Suppressor macrophage (primary cell): ENCODE measurements around the gene ANKS1A.
"Not testable (repeated sequence)": the region's sequence is repeated elsewhere in the genome, so short reads cannot be mapped to it uniquely, and the experiment has no call there.

Experiments
- DNase-seq, 4 experiments: peaks; one replicate each; pipeline ENCODE4 v3.0.0-alpha.2; 2020 to 2022

Gene ANKS1A

DNA sequence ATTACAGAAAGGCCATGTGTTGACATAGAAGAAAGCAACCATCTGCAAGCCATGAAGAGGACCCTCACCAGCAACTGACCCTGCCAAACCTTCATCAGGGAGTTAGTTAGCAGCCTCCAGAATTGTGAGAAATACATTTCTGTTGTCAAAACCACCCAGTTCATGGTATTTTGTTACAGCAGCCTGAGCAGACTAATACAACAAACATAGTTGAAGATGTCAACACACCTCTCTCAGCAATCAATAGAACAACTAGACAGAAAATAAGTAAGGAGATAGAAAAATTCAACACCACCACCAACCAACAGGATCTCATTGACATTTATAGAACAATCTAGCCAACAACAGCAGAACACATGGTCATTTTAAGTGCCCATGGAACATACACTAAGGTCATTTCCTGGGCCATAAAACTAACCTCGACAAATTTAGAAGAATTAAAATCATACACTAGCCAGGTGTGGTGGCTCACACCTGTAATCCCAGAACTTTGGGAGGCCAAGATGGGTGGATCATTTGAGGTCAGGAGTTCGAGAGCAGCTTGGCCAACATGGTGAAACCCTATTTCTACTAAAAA, 219.3 kb downstream of the ANKS1A start:
- DNase-seq: no peak

DNA sequence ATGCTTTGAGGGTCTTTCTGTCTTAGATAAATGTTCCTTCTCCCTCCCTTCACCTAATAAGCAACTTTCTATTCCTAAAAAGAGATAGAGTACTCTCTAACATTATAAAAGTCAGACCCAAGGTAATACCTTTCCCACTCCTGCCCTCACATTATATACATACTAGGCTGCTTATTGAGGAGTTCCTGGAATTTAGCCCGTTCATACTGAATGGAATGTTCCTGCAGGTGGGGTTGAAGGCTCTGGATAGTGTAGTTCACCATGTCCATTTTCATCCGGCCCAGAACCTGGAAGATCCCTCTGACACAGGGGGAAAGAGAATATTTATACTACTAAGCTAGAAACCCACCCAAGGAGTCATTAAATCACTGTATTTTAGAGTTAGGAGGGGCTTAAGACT, 231.7 kb downstream of the ANKS1A start:
- DNase-seq: no peak

DNA sequence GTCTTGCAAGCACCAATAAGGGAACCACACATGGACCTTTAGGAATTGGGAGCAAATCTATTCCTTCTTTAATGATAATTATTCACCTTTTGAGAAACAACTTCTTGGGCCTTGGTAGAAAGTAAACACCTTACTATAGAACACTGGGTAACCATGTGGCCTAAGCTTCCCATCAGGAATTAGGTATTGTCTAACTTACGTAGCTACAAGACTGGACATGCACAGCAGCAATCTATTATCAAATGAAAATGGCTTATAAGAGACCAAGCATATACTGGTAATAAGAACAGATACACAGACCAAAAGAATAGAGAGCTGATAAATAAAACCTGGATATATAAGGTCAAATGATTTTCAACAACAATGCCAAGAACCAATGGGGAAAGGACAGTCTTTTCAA, 235.3 kb downstream of the ANKS1A start:
- DNase-seq: no peak

DNA sequence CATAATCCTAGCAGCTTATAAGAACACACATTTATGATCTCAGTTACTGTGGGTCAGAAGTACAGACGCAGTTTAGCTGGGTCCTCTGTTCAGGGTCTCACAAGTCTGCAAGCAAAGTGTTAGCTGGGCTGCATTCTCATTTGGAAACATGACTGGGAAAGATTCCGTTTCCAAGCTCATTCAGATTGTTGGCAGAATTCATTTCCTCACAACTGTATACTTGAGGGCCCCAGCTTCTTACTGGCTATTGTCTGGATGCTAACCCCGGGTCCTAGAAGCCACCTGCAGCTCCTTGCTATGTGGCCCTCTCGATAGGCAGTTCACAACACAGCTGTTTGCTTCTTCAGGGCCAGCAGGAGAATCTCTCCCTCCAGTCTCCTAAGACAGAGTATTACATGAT, 239.0 kb downstream of the ANKS1A start:
- DNase-seq: no peak

DNA sequence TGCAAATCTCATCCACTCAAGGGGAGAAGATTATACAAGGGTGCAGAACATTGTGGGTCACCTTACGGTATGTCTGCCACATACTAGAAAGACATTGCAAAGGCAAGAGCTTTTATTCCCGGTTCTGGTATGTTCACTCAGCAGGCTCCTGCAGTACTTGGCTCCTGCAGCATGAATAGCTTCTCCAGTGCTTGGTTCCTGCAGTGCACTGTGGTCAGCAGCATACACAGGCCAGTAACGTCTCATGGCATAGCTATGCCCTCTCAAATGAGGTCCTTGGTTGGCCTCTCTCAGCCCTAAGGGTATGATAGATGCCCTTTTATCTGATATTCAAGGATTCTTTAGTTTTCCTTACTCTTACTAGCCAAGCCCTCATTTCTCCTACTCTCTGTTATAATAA, 239.4 kb downstream of the ANKS1A start:
- DNase-seq: no peak

DNA sequence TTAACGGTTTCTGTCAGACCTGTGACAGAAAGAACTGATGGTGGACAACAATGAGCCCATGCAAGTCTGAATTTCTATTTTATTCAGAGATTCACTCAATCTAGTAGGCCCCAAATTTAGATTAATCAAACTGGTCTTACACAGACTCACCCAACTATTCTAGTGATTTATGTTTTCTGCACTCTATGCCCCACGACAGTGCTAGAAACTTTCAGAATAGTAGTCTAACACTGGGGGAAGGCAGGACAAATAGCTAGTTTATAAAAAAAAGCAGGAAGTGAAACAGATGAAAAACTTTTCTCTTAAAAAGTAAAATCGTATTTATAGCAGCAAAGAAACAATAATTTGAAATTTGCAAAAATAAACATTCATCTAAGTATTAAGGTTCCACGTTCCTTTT, 247.1 kb downstream of the ANKS1A start:
- DNase-seq: peak in 1 of 4 experiments; percentile 21

DNA sequence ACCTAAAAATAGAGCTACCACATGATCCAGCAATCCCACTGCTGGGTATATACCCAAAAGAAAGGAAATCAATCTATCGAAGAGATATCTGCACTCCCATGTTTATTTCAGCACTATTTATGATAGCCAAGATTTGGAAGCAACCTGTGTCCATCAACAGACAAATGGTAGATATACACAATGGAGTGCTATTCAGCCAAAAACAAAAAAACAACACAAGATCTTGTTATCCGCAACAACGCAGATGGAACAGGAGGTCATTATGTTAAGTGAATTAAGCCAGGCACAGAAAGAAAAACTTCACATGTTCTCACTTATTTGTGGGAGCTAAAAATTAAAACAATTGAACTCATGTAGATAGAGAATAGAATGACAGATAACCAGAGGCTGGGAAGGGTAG, 249.1 kb downstream of the ANKS1A start:
- not testable (repeated sequence) for DNase-seq

DNA sequence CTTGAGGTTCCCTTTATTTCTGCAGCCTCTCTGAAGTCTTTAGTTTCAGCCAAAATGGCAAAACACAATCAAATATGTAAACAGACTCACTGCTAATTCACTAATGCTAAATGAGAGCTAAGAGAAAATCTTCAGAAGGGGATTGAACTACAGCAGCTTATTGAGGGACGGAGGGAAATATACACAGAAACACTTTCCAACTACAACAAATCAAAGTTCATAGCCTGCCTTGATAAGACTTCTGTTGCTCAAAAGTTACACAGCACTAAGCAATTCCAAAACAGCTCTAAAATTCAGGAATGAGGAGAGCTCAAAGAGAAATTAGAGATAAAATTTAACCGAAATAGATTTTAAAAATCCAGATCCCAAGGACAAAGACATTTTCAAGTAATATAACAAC, 250.4 kb downstream of the ANKS1A start:
- no peak for DNase-seq

DNA sequence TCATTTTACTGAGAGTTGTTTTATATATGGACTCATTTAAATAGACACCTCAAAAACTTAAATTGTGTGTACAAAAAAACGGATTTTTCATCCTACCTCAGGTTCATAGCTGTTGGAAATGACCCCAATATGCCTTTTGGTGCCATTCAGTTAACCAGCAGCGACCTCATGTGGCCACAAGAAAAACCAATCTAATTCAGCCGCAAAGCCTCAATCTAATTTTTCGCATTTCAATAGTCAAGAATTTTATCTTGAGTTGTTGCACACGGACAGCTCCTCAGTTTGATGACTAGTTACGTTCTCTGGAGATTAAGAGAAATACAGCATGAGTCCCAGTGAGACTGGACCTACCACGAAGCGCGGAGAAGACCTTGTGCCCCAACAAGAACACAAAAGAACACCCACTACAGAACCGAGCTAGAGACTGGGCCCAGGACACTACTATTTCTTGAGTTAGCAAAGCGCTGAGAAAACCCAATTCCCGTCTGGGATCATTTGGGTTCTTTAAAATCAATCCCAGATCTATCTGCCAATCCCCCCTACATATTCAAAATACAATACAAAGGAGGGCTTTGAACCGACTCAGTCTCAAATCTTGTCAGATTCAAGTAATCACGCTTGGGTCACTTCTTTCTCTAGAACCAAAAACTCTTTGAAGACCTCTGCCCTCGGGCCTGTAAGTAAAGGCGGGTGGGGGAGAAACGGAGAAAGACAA, 251.0 kb downstream of the ANKS1A start:
- DNase-seq: peak; percentile 63 to 80 (median 67)

DNA sequence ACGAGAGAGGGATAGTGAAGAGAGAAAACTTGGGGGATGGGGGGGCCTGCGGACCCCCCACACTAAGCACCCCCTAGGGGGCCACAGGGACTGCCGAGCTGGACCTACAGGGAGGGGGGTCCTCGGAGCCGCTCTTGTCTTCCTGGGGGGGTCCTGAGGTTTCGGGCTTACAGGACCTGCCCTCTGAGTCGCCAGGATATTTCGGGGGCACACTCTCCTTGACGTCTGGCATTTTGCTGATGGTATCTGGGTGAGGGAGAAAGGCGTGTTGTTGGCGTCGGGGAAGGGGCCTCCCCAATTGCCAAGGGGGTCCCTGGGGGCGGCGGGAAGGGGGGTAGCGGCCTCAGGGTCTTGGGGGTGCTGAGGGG, 251.6 kb downstream of the ANKS1A start:
- DNase-seq: no peak
